Fibroblast of lung (primary cell): ENCODE results near the gene STXBP5. TPM values are rescaled to one million over a fixed set of nuclear protein-coding genes. Genes with fewer than 3 reads are reported as not detected.
"Not testable (repeated sequence)": the region's sequence is repeated elsewhere in the genome, so short reads cannot be mapped to it uniquely, and the experiment has no call there.

Experiments used
- DNase-seq, 2 donors: peaks; one replicate each; pipeline versions ENCODE4 v3.0.0 to v3.0.0-alpha.2; 2010; ENCODE audit warnings: low read depth in 2 of 2
- H2AFZ ChIP-seq: 2 replicates; pipeline ENCODE4 v1.5.1; 2012; ENCODE audit warnings: low read length, control low read depth, inconsistent platforms
- H3K27ac ChIP-seq: 2 replicates; pipeline ENCODE4 v1.5.1; 2011; ENCODE audit warnings: low read length, control low read depth; ENCODE audit not compliant: insufficient read depth
- H3K27me3 ChIP-seq: 2 replicates; pipeline ENCODE4 v1.5.1; 2011; ENCODE audit warnings: mild to moderate bottlenecking, low read length; ENCODE audit not compliant: control insufficient read depth, insufficient read depth
- H3K36me3 ChIP-seq: 2 replicates; pipeline ENCODE4 v1.5.1; 2011; ENCODE audit warnings: low read length; ENCODE audit not compliant: control insufficient read depth, insufficient read depth
- H3K4me1 ChIP-seq: 2 replicates; pipeline ENCODE4 v1.5.1; 2011; ENCODE audit warnings: low read length; ENCODE audit not compliant: control insufficient read depth, insufficient read depth; ENCODE audit errors: extremely low read depth
- H3K4me2 ChIP-seq: 2 replicates; pipeline ENCODE4 v1.5.1; 2011; ENCODE audit warnings: low read length, control low read depth; ENCODE audit not compliant: insufficient read depth; ENCODE audit errors: extremely low read depth
- H3K4me3 ChIP-seq, 4 experiments: fragments of 200-600 bp in 1 of 4; sonication (generic) in 1 of 4; replicated peaks in 1 of 4; 2 replicates each; pipeline ENCODE4 v1.5.1; 2011 to 2016; ENCODE audit warnings: low read length in 4 of 4, low read depth in 3 of 4, mild to moderate bottlenecking in 3 of 4, control low read depth in 2 of 4, inconsistent platforms in 1 of 4, mixed read lengths in 1 of 4; ENCODE audit not compliant: insufficient read depth in 1 of 4; ENCODE audit errors: control extremely low read depth in 1 of 4
- H3K79me2 ChIP-seq: 2 replicates; pipeline ENCODE4 v1.5.1; 2012; ENCODE audit warnings: mild to moderate bottlenecking, low read length, inconsistent platforms; ENCODE audit not compliant: control insufficient read depth, insufficient read depth
- H3K9ac ChIP-seq: 2 replicates; pipeline ENCODE4 v1.5.1; 2011; ENCODE audit warnings: mild to moderate bottlenecking, low read length, control low read depth; ENCODE audit not compliant: insufficient read depth
- H3K9me3 ChIP-seq: 2 replicates; pipeline ENCODE4 v1.5.1; 2012; ENCODE audit warnings: low read depth, low read length; ENCODE audit not compliant: control insufficient read depth, insufficient read depth
- H4K20me1 ChIP-seq: 2 replicates; pipeline ENCODE4 v1.5.1; 2011; ENCODE audit warnings: low read length; ENCODE audit not compliant: control insufficient read depth, insufficient read depth; ENCODE audit errors: extremely low read depth
- CTCF ChIP-seq, 2 donors: IDR thresholded peaks in 1 of 2; conservative IDR thresholded peaks in 1 of 2; 1 replicate in 1 of 2; 2 replicates in 1 of 2; pipeline ENCODE4 v1.5.1; 2011 to 2012; ENCODE audit warnings: low read length in 2 of 2, control low read depth in 1 of 2, inconsistent platforms in 1 of 2, low read depth in 1 of 2, mild to moderate bottlenecking in 1 of 2
- EZH2 ChIP-seq: IDR thresholded peaks from 2 replicates; pipeline ENCODE4 v1.5.1; 2012; ENCODE audit warnings: low read length, control low read depth, mild to moderate bottlenecking; ENCODE audit errors: missing control alignments
- polyA plus RNA-seq, 2 donors: library from polyadenylated mRNA; depleted of rRNA in 1 of 2; stranded (reverse) in 1 of 2; unstranded in 1 of 2; fragments of >200 nt; gene quantifications; 2 replicates each; pipeline ENCODE4 v1.2.1, GENCODE V29; 2011 to 2012; ENCODE audit warnings: missing spikeins in 1 of 2
- total RNA-seq: library from RNA; depleted of rRNA; stranded (reverse); fragments of >200 nt; gene quantifications from 2 replicates; pipeline ENCODE4 v1.2.1, GENCODE V29; 2014

The STXBP5 gene
- total and polyA plus RNA-seq, 2 donors (not counting 1 experiment from before 2014, with no cell fraction given) = 27.6 to 90.7 TPM

DNA sequence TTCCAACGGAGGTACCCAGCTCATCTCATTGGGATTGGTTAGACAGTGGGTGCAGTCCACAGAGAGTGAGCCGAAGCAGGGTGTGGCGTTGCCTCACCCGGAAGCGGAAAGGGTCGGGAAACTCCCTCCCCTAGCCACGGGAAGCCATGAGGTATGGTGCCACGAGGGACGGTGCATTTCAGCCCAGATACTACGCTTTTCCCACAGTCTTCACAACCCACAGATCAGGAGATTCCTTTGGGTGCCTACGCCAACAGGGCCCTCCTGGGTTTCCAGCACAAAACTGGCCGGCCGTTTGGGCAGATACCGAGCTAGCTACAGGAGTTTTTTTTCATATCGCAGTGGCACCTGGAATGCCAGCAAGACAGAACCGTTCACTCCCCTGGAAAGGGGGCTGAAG is 46.9 kb downstream of the STXBP5 start:
- Histone ChIP-seq H3K79me2 (no peaks in the 10 kb centered on the region), H3K36me3 (peaks cover 5% of the 10 kb centered on the region), H3K4me2 (no peak overlapping the region), H3K9me3 (no peaks in the 10 kb centered on the region), H2AFZ (no peak overlapping the region), H4K20me1 (no peaks in the 10 kb centered on the region), H3K4me3 (no peak overlapping the region), H3K9ac (no peak overlapping the region), H3K27me3 (no peaks in the 10 kb centered on the region), H3K27ac (no peak overlapping the region), H3K4me1 (no peaks in the 10 kb centered on the region)
- no peak for DNase-seq
- no peak for TF ChIP-seq EZH2
- no peak for TF ChIP-seq CTCF (conservative IDR thresholded peaks at IDR 0.05 in 1 of 2, IDR thresholded peaks at IDR 0.05 in 1 of 2; ENCODE audit: low read depth in 1 of 2, low read length in 2 of 2)

- H3K79me2 ChIP-seq, H3K36me3 ChIP-seq, H3K27ac ChIP-seq, H3K9me3 ChIP-seq, H3K4me1 ChIP-seq, H4K20me1 ChIP-seq, H3K4me2 ChIP-seq, H3K9ac ChIP-seq, H3K27me3 ChIP-seq, H3K4me3 ChIP-seq, H2AFZ ChIP-seq, DNase-seq: not testable (repeated sequence)
These were observed 50.8 kb downstream of the STXBP5 start for GRCh38 chr6:147254929-147255473.

DNA sequence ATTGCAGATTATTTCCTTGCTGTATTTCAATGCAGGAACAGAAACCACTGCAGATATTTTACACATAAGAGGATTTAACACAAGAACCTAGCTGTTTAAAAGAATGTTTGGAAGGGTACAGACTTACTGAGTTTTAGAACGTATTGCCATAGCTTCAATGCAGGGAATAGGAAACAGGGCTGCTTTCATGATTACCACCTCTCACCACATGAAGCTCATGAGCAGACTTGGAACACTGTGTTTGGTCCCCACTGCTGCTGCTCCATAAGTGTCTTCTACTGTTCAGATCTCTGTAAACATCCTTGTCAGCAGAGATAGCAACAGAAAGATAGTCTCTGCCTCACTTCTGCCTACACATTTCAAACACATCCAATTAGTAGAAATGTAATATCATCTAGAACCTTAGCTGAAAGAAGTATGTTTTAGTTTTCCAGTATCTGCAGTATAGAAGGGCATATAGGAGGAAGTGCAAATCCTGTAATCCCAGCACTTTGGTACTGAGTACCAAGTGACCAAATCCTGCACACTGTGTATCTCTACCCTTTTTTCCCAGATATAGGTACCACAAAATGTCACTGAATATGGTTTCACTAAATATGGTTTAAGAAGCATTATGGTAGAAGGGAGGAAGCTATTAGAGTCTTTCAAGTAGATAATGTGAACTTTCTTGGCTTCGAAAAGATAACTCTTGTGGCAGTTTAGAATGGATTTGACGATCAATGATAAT is 51.9 kb downstream of the STXBP5 start:
- Histone ChIP-seq H3K9me3 (no peaks in the 10 kb centered on the region), H2AFZ (no peak overlapping the region), H4K20me1 (no peaks in the 10 kb centered on the region), H3K79me2 (no peaks in the 10 kb centered on the region), H3K27me3 (no peaks in the 10 kb centered on the region), H3K27ac (no peak overlapping the region), H3K4me2 (no peak overlapping the region), H3K4me3 (no peak overlapping the region), H3K9ac (no peak overlapping the region), H3K4me1 (no peaks in the 10 kb centered on the region), H3K36me3 (peaks cover 2% of the 10 kb centered on the region)
- DNase-seq = no peak
- TF ChIP-seq EZH2 = no peak
- TF ChIP-seq CTCF (conservative IDR thresholded peaks at IDR 0.05 in 1 of 2, IDR thresholded peaks at IDR 0.05 in 1 of 2; ENCODE audit: low read depth in 1 of 2, low read length in 2 of 2) = no peak
